GM12872 (cell line): ENCODE measurements around the gene INTS13.

Experiments
- CTCF ChIP-seq: IDR thresholded peaks from 3 replicates; pipeline ENCODE4 v1.5.1; 2011; ENCODE audit warnings: low read depth, mild to moderate bottlenecking, low read length, moderate library complexity; ENCODE audit not compliant: insufficient read depth

Gene INTS13

GRCh38 chr12:26878661-26879119, 59.1 kb downstream of the INTS13 start:
- no peak for TF ChIP-seq CTCF

- no peak for TF ChIP-seq CTCF
These were observed 63.1 kb downstream of the INTS13 start for GRCh38 chr12:26874501-26875296.

GRCh38 chr12:26872625-26873024, 65.2 kb downstream of the INTS13 start:
- no peak for TF ChIP-seq CTCF

- no peak for TF ChIP-seq CTCF
These were observed 65.8 kb downstream of the INTS13 start for GRCh38 chr12:26871985-26872384.

GRCh38 chr12:26870491-26871419, 67.0 kb downstream of the INTS13 start:
- no peak for TF ChIP-seq CTCF

- no peak for TF ChIP-seq CTCF
These were observed 67.8 kb downstream of the INTS13 start for GRCh38 chr12:26869908-26870459.

- no peak for TF ChIP-seq CTCF
These were observed 68.7 kb downstream of the INTS13 start for GRCh38 chr12:26869104-26869494.
